ENCODE data around the gene SCAMP1.

Gene SCAMP1

GRCh38 chr5:78521455-78521854 is 161.0 kb downstream of the SCAMP1 start:
- DNase-seq (ENCODE audit: low read depth, low spot score), result no peak
- no peak for TF ChIP-seq CTCF (IDR thresholded peaks at IDR 0.05; ENCODE audit: insufficient read depth, low read length, missing control alignments)
- POLR2A ChIA-PET, result interaction anchor here (0.9 kb wide), 1 partner anchor 16 kb away, joined by 3 read pairs; no protein-coding TSS in a partner anchor
- CTCF ChIA-PET, result interaction anchor here (0.8 to 0.9 kb wide), 2 partner anchors 16 to 54 kb away, joined by 3 read pairs; no protein-coding TSS in a partner anchor
- no peak overlapping the region for H3K4me3 ChIP-seq (ENCODE audit: low read depth, low read length)

GRCh38 chr5:78522476-78523260 is 162.3 kb downstream of the SCAMP1 start:
- DNase-seq (ENCODE audit: low read depth, low spot score), result no peak
- H3K4me3 ChIP-seq (ENCODE audit: low read depth, low read length), result no peak overlapping the region
- ChIA-PET POLR2A (no interaction called here), CTCF (no interaction called here)
- TF ChIP-seq CTCF (IDR thresholded peaks at IDR 0.05; ENCODE audit: insufficient read depth, low read length, missing control alignments), result no peak

GRCh38 chr5:78523314-78524193 is 163.1 kb downstream of the SCAMP1 start:
- POLR2A ChIA-PET, result no interaction called here
- CTCF ChIA-PET, result no interaction called here
- no peak for TF ChIP-seq CTCF (IDR thresholded peaks at IDR 0.05; ENCODE audit: insufficient read depth, low read length, missing control alignments)
- DNase-seq (ENCODE audit: low read depth, low spot score), result no peak
- H3K4me3 ChIP-seq (ENCODE audit: low read depth, low read length), result no peak overlapping the region

GRCh38 chr5:78526049-78526525 is 165.7 kb downstream of the SCAMP1 start:
- no peak for DNase-seq (ENCODE audit: low read depth, low spot score)

GRCh38 chr5:78527054-78527859 is 166.8 kb downstream of the SCAMP1 start:
- ChIA-PET POLR2A (interaction anchor here (0.6 kb wide), 2 partner anchors 100 to 186 kb away, joined by 3 read pairs; no protein-coding TSS in a partner anchor), CTCF (interaction anchor here (0.6 kb wide), 3 partner anchors 32 to 499 kb away, joined by 3 to 4 read pairs (median 3); no protein-coding TSS in a partner anchor)
- H3K4me3 ChIP-seq (ENCODE audit: low read depth, low read length), result no peak overlapping the region
- TF ChIP-seq CTCF (IDR thresholded peaks at IDR 0.05; ENCODE audit: insufficient read depth, low read length, missing control alignments), result no peak
- no peak for DNase-seq (ENCODE audit: low read depth, low spot score)

More at GRCh38 chr5:78526049-78526525, 165.7 kb downstream of the SCAMP1 start:
- no peak for TF ChIP-seq CTCF (IDR thresholded peaks at IDR 0.05; ENCODE audit: insufficient read depth, low read length, missing control alignments)
- no peak overlapping the region for H3K4me3 ChIP-seq (ENCODE audit: low read depth, low read length)
- ChIA-PET POLR2A (no interaction called here), CTCF (interaction anchor here (1.8 to 2.0 kb wide), 2 partner anchors 8 to 12 kb away, joined by 6 to 7 read pairs; no protein-coding TSS in a partner anchor)

Measured in AG04449 (cell line).